Measurements from ENCODE around the gene PKP1. TPM values are rescaled to one million over a fixed set of nuclear protein-coding genes. Genes with fewer than 3 reads are reported as not detected.

The PKP1 gene
- total RNA-seq, 1 experiment from 2014 or later = 0.94 TPM

GRCh38 chr1:201272799-201273198, 10.5 kb upstream of the PKP1 start:
- no peaks in the 10 kb centered on the region for H4K20me1 ChIP-seq (ENCODE audit: insufficient read depth)
- no peaks in the 10 kb centered on the region for H3K79me2 ChIP-seq (ENCODE audit: low read depth)
- H3K9me2 ChIP-seq (ENCODE audit: insufficient read depth) = no peaks in the 10 kb centered on the region
- no peak for TF ChIP-seq EZH2 (IDR thresholded peaks at IDR 0.05; ENCODE audit: low read depth)
- no peak for TF ChIP-seq CTCF (conservative IDR thresholded peaks at IDR 0.05)
- peaks cover 50% of the 10 kb centered on the region for H3K4me1 ChIP-seq (replicated peaks; ENCODE audit: insufficient read depth)
- no peaks in the 10 kb centered on the region for H3K36me3 ChIP-seq (ENCODE audit: low read depth)
- H3K4me2 ChIP-seq = no peak overlapping the region
- no peak overlapping the region for H3K4me3 ChIP-seq
- BruUV-seq (replicated peaks) = no TSS peak
- H3K9me3 ChIP-seq (ENCODE audit: insufficient read depth, low read depth) = no peaks in the 10 kb centered on the region
- DNase-seq = no peak
- intact Hi-C loops (cut with micrococcal nuclease; ENCODE audit: unreplicated experiment) = no loop called here
- peaks cover 28% of the 10 kb centered on the region for H3F3A ChIP-seq (ENCODE audit: insufficient read depth, low read depth)
- ChIA-PET CTCF (no interaction called here), POLR2A (ENCODE audit: unreplicated experiment) (no interaction called here)
- H3K27me3 ChIP-seq (ENCODE audit: insufficient read depth, low read depth) = no peaks in the 10 kb centered on the region
- no peak overlapping the region for H2AFZ ChIP-seq
- H3K27ac ChIP-seq = no peak overlapping the region

GRCh38 chr1:201274616-201275252, 8.6 kb upstream of the PKP1 start:
- ChIA-PET CTCF (interaction anchor here (1.5 kb wide), 1 partner anchor 15 kb away, joined by 5 read pairs; no protein-coding TSS in a partner anchor), POLR2A (ENCODE audit: unreplicated experiment) (interaction anchor here (0.6 to 0.7 kb wide), 2 partner anchors 109 to 125 kb away, joined by 3 to 4 read pairs; no protein-coding TSS in a partner anchor)
- peak; percentile 38 to 77 for DNase-seq
- TF ChIP-seq CTCF (conservative IDR thresholded peaks at IDR 0.05) (no peak), EZH2 (IDR thresholded peaks at IDR 0.05; ENCODE audit: low read depth) (no peak)
- H2AFZ ChIP-seq = no peak overlapping the region
- no peaks in the 10 kb centered on the region for H3K79me2 ChIP-seq (ENCODE audit: low read depth)
- no peak overlapping the region for H3K4me3 ChIP-seq
- peaks cover 21% of the 10 kb centered on the region for H3F3A ChIP-seq (ENCODE audit: insufficient read depth, low read depth)
- intact Hi-C loops (cut with micrococcal nuclease; ENCODE audit: unreplicated experiment) = loop anchor here (1.0 kb wide), 1 partner anchor 37 kb away; no protein-coding TSS in a partner anchor
- BruUV-seq (replicated peaks) = TSS peak; percentile 76
- H3K9me3 ChIP-seq (ENCODE audit: insufficient read depth, low read depth) = no peaks in the 10 kb centered on the region
- no peaks in the 10 kb centered on the region for H3K36me3 ChIP-seq (ENCODE audit: low read depth)
- H3K4me2 ChIP-seq = peak overlapping the region; percentile 57
- no peaks in the 10 kb centered on the region for H3K9me2 ChIP-seq (ENCODE audit: insufficient read depth)
- H3K27me3 ChIP-seq (ENCODE audit: insufficient read depth, low read depth) = no peaks in the 10 kb centered on the region
- no peaks in the 10 kb centered on the region for H4K20me1 ChIP-seq (ENCODE audit: insufficient read depth)
- H3K4me1 ChIP-seq (replicated peaks; ENCODE audit: insufficient read depth) = peaks cover 33% of the 10 kb centered on the region
- H3K27ac ChIP-seq = peak overlapping the region; percentile 65

- Histone ChIP-seq H3K4me1 (replicated peaks; ENCODE audit: insufficient read depth) (peaks cover 33% of the 10 kb centered on the region), H3F3A (ENCODE audit: insufficient read depth, low read depth) (peaks cover 24% of the 10 kb centered on the region), H3K4me2 (peak overlapping the region; percentile 57), H3K9me2 (ENCODE audit: insufficient read depth) (no peaks in the 10 kb centered on the region), H4K20me1 (ENCODE audit: insufficient read depth) (no peaks in the 10 kb centered on the region), H3K9me3 (ENCODE audit: insufficient read depth, low read depth) (no peaks in the 10 kb centered on the region), H2AFZ (no peak overlapping the region), H3K4me3 (no peak overlapping the region), H3K27me3 (ENCODE audit: insufficient read depth, low read depth) (no peaks in the 10 kb centered on the region), H3K27ac (peak overlapping the region; percentile 78), H3K79me2 (ENCODE audit: low read depth) (no peaks in the 10 kb centered on the region), H3K36me3 (ENCODE audit: low read depth) (no peaks in the 10 kb centered on the region)
- no peak for TF ChIP-seq CTCF (conservative IDR thresholded peaks at IDR 0.05)
- DNase-seq = peak; percentile 98
- ChIA-PET CTCF (interaction anchor here (1.5 kb wide), 1 partner anchor 15 kb away, joined by 5 read pairs; no protein-coding TSS in a partner anchor), POLR2A (ENCODE audit: unreplicated experiment) (interaction anchor here (0.6 to 0.7 kb wide), 4 partner anchors 14 to 606 kb away, joined by 3 to 9 read pairs (median 6); partner anchors contain the start of gene DDX59)
- intact Hi-C loops (cut with micrococcal nuclease; ENCODE audit: unreplicated experiment) = loop anchor here (1.0 kb wide), 1 partner anchor 36 kb away; no protein-coding TSS in a partner anchor
- BruUV-seq (replicated peaks) = no TSS peak
Observed at GRCh38 chr1:201275253-201275666, 8.0 kb upstream of the PKP1 start.
